ENCODE measurements around the gene SMARCE1.

Gene SMARCE1

GRCh38 chr17:40647624-40648383 is at the start of gene SMARCE1:
Gene SMARCE1, minus strand, starts transcription at chr17:40647818. Its CDS starts 2,016 bp downstream, at chr17:40645802.
- peak; percentile 82 to 95 (median 94) for DNase-seq

GRCh38 chr17:40697297-40697696 is 49.7 kb upstream of the SMARCE1 start:
- DNase-seq, result peak in 2 of 3 experiments; percentile 26 to 70

DNA sequence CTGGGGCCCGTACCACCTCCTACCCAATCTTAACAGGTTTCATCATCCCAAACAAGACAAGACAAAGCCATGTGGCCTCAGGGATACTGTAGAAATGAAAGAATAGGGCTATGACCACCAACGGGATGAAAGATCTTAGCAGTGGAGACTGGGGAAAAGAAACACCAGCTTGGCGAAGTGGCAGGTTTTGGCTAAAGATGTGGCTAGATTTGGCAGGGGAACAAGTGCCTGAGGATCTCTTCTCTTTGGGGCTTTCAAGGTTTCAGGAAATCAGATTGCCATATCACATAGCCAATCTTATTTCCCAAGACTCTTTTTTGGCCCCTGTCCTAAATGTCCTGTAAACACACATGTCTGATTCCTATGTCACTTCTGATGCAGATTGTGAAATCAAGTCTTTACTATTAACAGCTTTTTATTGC is 49.0 kb upstream of the SMARCE1 start:
- no peak for DNase-seq

- DNase-seq, result no peak
These were observed 48.4 kb upstream of the SMARCE1 start for GRCh38 chr17:40695874-40696472.

DNA sequence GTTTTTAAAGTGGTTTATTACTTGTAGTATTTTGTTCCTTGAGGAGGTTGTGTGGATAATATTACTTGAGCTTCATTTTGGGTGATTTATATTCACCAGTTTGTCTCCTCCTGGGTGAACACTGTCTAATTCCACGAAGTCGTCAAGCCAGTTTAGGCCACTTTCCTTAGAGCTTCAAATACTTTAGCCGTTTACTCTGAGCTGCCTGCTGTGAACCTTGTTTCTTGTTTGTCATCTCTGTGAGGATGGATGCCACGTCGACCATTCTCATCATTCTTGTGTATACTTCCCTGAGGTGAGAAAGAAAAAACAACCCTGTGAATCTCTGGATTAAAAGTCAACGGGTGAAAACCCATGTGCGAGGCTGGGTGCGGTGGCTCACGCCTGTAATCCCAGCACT is 47.0 kb upstream of the SMARCE1 start:
- peak in 1 of 3 experiments; percentile 6 for DNase-seq

GRCh38 chr17:40687106-40687505 is 39.5 kb upstream of the SMARCE1 start:
- DNase-seq, result peak in 1 of 3 experiments; percentile 5

DNA sequence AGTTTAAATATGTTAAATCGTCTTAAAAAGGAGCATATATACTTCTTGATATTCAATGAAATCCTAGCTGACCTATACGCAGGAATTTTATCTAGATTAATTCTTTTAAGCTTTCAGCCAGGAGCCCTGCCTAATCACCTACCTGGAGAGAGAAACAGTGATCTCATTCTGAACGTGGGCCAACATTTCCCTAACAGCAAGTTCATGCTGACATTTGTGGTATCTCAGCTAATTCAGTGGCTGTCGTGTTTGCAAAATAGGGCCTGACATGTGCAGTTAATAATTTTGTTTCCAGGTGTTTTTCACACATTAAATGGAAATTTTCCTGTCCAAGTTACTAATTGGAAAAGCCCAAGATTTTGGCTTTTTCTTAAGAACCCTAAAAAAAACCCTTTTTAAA is 38.6 kb upstream of the SMARCE1 start:
- no peak for DNase-seq

DNA sequence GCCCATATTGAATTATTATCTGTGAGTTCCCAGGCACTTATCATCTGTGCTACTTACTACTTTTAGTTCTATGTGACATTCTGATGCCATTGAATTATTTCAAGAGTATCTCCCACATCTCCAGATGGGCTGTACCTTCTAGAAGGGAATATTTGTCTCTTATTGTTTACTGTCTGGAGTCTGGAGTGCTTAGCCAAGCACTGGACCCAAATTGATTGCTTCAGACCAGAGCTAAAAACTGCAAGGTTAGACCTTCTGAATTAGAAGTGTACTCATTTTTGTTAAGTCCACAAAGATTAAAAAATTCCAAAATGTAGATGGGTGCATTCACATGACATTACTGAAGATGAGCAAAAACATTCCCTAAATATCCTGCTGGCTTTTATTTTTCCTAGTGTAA is 33.4 kb upstream of the SMARCE1 start:
- no peak for DNase-seq

- no peak for DNase-seq
These were observed 31.9 kb upstream of the SMARCE1 start for GRCh38 chr17:40679523-40679907.

DNA sequence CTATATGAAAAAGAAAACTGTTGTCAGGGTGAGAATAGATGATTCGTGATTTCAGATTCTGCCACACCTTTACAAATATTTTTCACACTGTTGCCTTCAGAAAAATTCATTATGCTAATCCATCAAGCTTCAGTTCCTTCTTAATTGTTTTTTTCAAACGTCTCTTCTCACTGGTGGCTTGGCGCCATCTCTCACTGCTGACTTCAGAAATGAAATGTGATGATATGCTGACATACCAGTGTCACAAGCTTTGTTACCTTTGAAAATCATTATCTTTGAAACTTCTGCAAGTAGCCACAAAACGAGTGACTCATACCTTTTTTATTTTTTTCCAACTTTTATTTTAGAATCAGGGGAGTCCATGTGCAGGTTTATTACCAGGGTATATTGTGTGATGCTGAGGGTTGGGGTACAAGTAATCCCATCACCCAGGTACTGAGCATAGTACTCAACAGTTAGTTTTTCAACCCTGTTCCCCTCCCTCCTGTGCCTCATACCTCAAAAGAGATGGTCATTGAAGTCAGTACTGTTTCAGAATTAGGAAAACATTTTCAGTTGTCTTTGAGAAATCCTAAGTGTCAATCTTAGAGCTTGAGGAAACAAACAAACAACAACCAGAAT is 31.4 kb upstream of the SMARCE1 start:
- DNase-seq, result no peak

DNA sequence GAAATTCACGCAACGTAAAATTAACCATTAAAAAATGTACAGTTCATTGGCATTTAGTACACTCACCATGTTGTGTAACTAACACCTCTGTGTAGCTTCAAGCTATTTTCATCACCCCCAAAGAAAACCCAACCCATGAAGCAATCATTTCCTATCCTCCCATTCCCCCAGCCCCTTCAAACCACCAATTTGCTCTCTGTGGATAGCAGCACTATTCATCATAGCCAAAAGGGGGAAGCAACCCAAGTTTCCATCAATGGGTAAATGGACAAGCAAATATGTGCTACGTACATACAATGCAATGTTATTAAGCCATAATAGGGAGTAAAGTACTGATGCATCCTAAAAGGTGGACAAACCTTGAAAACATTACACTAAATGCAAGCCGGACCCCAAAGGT is 28.3 kb upstream of the SMARCE1 start:
- no peak for DNase-seq

- no peak for DNase-seq
These were observed 25.0 kb upstream of the SMARCE1 start for GRCh38 chr17:40672654-40673053.

GRCh38 chr17:40671282-40671681 is 23.7 kb upstream of the SMARCE1 start:
- no peak for DNase-seq

DNA sequence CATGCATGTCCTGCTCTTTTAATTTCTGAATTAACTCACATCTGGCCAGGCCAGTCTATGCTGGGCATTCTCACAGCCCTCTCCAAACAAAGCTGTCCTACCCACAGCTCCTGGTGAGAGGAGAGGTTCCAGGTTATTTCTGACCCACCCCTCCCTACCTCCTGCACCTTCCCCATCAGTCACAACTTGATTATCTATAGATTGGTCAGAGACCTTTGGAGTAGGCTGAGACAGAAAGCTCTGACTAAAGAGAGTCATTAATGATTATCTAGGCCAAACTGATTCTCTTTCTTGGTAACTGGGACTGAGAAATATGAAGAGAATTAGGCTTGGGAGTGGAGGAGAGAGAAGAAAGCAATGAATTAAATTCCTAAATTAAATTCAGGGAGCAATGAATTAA is 18.7 kb upstream of the SMARCE1 start:
- no peak for DNase-seq

- no peak for DNase-seq
These were observed 17.1 kb upstream of the SMARCE1 start, which contains the start of gene KRT222 for GRCh38 chr17:40664582-40665333. Gene KRT222, minus strand, starts transcription at chr17:40665177. Its CDS starts 78 bp downstream, at chr17:40665099.

GRCh38 chr17:40663252-40663651 is 15.6 kb upstream of the SMARCE1 start:
- no peak for DNase-seq

DNA sequence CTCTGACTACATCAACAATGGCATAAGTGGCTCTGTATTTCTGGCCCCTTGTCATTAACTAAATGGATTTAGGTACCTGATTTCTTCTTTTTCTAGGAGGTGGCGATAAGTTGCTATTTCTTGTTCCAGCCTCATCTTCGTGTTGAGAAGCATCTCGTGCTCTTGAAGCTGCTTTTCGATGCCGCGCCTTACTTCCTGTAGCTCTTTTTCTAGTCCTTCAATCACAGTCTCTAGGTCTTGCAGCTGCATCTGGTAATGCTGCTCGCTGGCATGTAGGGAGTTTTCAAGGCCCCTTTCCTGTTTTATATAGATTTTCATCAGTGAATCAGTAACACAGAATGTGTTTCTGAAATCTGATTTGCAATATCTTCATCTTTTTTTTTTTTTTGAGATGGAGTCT is 12.3 kb upstream of the SMARCE1 start:
- DNase-seq, result no peak

- no peak for DNase-seq
These were observed 10.8 kb upstream of the SMARCE1 start for GRCh38 chr17:40658396-40658795.

- no peak for DNase-seq
These were observed 4.3 kb upstream of the SMARCE1 start for GRCh38 chr17:40651939-40652338.

GRCh38 chr17:40648384-40648968 is 858 bp upstream of the SMARCE1 start:
- peak in 2 of 3 experiments; percentile 67 to 91 for DNase-seq

DNA sequence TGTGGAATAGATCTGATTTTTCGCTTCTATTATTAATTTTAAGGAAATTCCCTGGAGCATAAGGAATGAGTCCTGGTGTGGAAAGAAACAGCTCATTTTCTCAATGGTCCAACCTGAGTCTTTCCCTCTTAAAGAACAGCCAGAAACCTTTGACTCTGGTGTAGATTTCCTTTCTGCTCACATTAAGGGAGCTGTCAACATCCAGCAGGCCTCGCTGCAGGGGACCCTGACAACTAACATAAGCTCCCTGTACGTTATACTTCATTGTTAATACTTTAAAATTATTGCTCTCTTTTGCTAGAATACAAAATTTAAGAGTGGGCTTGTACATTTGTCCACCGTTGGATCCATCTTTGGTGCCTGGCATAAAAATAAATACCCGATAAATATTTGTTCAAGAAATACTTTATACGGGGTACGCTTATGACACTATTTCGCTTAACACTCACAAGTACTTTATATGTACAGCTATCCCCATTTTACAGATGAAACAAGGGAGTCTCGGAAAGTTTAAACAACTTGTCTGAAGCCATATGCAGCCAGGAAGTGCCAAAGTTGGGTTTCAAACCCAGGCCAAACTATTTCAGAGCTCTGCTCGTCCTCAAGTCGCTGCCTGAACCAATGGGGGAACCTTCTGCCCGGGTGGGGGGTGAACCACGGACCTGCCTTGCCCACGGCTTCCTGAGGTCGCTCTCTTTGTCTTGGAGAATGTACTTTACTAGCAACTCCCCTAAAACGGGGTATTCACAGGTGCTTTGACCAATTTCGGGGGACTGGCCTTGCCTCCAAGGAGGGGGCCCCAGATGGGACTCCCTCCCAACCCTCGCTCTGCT is 611 bp downstream of the SMARCE1 start:
- DNase-seq, result peak in 1 of 3 experiments; percentile 51

DNA sequence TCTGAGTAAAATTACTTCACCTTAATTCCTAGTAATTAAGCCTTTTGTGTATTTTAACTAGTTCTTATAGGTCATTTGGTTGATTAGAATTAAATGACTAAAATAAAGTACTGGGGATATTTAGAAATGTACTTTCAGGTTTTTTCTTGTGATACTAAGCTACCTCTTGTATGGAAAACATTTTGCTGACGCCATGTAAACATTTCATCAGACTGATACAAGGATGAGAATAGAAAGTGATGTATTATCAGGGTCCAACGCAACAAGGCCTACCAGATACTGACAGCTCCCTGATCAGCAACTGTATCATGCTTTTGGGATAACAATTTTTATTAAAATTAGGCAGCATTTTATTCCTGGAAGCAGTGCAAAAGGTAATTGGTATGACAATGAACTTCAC is 1.7 kb downstream of the SMARCE1 start:
- no peak for DNase-seq

All from NCI-H1417 (cell line).